ENCODE measurements around the gene TRIM32. TPM values are rescaled to one million over a fixed set of nuclear protein-coding genes. Genes with fewer than 3 reads are reported as not detected.

TRIM32 gene
- total RNA-seq, 4 donors from 2014 or later, result 10.8 to 12.8 (median 12.0) TPM

- Histone ChIP-seq H3K27ac (no peak overlapping the region), H3K9me3 (no peaks in the 10 kb centered on the region), H3K36me3 (no peaks in the 10 kb centered on the region), H3K4me1 (peaks cover 13% of the 10 kb centered on the region), H3K27me3 (no peaks in the 10 kb centered on the region), H3K4me3 (no peak overlapping the region)
- 93% methylated on average over 1 of the region's 1 CpG for WGBS
- DNase-seq (ENCODE audit: low spot score in 2 of 2), result no peak
- TF ChIP-seq POLR2A (IDR thresholded peaks at IDR 0.05), result no peak
- no peak for TF ChIP-seq CTCF (IDR thresholded peaks at IDR 0.05)
- no peak for TF ChIP-seq POLR2AphosphoS5 (IDR thresholded peaks at IDR 0.05)
- no peak for TF ChIP-seq EP300 (IDR thresholded peaks at IDR 0.05)
Measured at GRCh38 chr9:116705531-116705930, 18.4 kb downstream of the TRIM32 start.

- no peak overlapping the region for H3K4me3 ChIP-seq
- H3K36me3 ChIP-seq, result no peaks in the 10 kb centered on the region
- WGBS, result 92% methylated on average over 8 of the region's 8 CpGs
- DNase-seq (ENCODE audit: low spot score in 2 of 2), result no peak
- no peak overlapping the region for H3K27ac ChIP-seq
- H3K9me3 ChIP-seq, result no peaks in the 10 kb centered on the region
- no peaks in the 10 kb centered on the region for H3K27me3 ChIP-seq
- peaks cover 5% of the 10 kb centered on the region for H3K4me1 ChIP-seq
- TF ChIP-seq EP300 (IDR thresholded peaks at IDR 0.05) (no peak), POLR2AphosphoS5 (IDR thresholded peaks at IDR 0.05) (no peak), CTCF (IDR thresholded peaks at IDR 0.05) (no peak), POLR2A (IDR thresholded peaks at IDR 0.05) (no peak)
Measured at GRCh38 chr9:116706310-116707290, 19.5 kb downstream of the TRIM32 start.

GRCh38 chr9:116712781-116713180 is 25.7 kb downstream of the TRIM32 start:
- Histone ChIP-seq H3K36me3 (no peaks in the 10 kb centered on the region), H3K9me3 (no peaks in the 10 kb centered on the region), H3K27me3 (no peaks in the 10 kb centered on the region), H3K4me3 (no peak overlapping the region), H3K27ac (no peak overlapping the region), H3K4me1 (no peaks in the 10 kb centered on the region)
- no peak for DNase-seq (ENCODE audit: low spot score in 2 of 2)
- TF ChIP-seq CTCF (IDR thresholded peaks at IDR 0.05), result no peak
- no peak for TF ChIP-seq POLR2AphosphoS5 (IDR thresholded peaks at IDR 0.05)
- 86% methylated on average over 3 of the region's 3 CpGs for WGBS

- H3K4me3 ChIP-seq, result no peak overlapping the region
- WGBS, result 70% methylated on average over 4 of the region's 4 CpGs
- TF ChIP-seq POLR2AphosphoS5 (IDR thresholded peaks at IDR 0.05) (no peak), POLR2A (IDR thresholded peaks at IDR 0.05) (no peak), CTCF (IDR thresholded peaks at IDR 0.05) (no peak), EP300 (IDR thresholded peaks at IDR 0.05) (no peak)
- H3K9me3 ChIP-seq, result no peaks in the 10 kb centered on the region
- H3K27me3 ChIP-seq, result no peaks in the 10 kb centered on the region
- no peaks in the 10 kb centered on the region for H3K4me1 ChIP-seq
- no peak for DNase-seq (ENCODE audit: low spot score in 2 of 2)
- no peaks in the 10 kb centered on the region for H3K36me3 ChIP-seq
- no peak overlapping the region for H3K27ac ChIP-seq
Measured at GRCh38 chr9:116713271-116713670, 26.2 kb downstream of the TRIM32 start.

GRCh38 chr9:116715751-116716150 is 28.6 kb downstream of the TRIM32 start:
- no peak for DNase-seq (ENCODE audit: low spot score in 2 of 2)
- no peaks in the 10 kb centered on the region for H3K27me3 ChIP-seq
- H3K27ac ChIP-seq, result no peak overlapping the region
- no peaks in the 10 kb centered on the region for H3K4me1 ChIP-seq
- WGBS, result 96% methylated on average over 1 of the region's 1 CpG
- H3K36me3 ChIP-seq, result no peaks in the 10 kb centered on the region
- H3K9me3 ChIP-seq, result no peaks in the 10 kb centered on the region
- TF ChIP-seq CTCF (IDR thresholded peaks at IDR 0.05) (no peak), EP300 (IDR thresholded peaks at IDR 0.05) (no peak), POLR2A (IDR thresholded peaks at IDR 0.05) (no peak), POLR2AphosphoS5 (IDR thresholded peaks at IDR 0.05) (no peak)
- H3K4me3 ChIP-seq, result no peak overlapping the region
